Measurements from ENCODE around the gene EPHA3. TPM values are rescaled to one million over a fixed set of nuclear protein-coding genes. Genes with fewer than 3 reads are reported as not detected.

The EPHA3 gene
- total RNA-seq, 1 experiment from 2014 or later = not detected

GRCh38 chr3:89375451-89375850 lies 268.0 kb downstream of the EPHA3 start:
- no peak for DNase-seq (ENCODE audit: unreplicated experiment)
- CTCF ChIA-PET = no interaction called here
- Mint-ChIP-seq H3K4me3 (ENCODE audit: unreplicated experiment) (no peak overlapping the region), H3K27me3 (ENCODE audit: insufficient read depth, unreplicated experiment) (no peaks in the 10 kb centered on the region), H3K4me1 (ENCODE audit: insufficient read depth, unreplicated experiment) (peaks cover 6% of the 10 kb centered on the region), H3K27ac (ENCODE audit: low read depth, unreplicated experiment) (no peak overlapping the region), H3K9me3 (ENCODE audit: unreplicated experiment) (no peaks in the 10 kb centered on the region), H3K36me3 (ENCODE audit: insufficient read depth, unreplicated experiment) (no peaks in the 10 kb centered on the region)
- BruUV-seq (replicated peaks) = no TSS peak
- intact Hi-C loops (cut with micrococcal nuclease) = no loop called here
- TF ChIP-seq, protein P1, sequence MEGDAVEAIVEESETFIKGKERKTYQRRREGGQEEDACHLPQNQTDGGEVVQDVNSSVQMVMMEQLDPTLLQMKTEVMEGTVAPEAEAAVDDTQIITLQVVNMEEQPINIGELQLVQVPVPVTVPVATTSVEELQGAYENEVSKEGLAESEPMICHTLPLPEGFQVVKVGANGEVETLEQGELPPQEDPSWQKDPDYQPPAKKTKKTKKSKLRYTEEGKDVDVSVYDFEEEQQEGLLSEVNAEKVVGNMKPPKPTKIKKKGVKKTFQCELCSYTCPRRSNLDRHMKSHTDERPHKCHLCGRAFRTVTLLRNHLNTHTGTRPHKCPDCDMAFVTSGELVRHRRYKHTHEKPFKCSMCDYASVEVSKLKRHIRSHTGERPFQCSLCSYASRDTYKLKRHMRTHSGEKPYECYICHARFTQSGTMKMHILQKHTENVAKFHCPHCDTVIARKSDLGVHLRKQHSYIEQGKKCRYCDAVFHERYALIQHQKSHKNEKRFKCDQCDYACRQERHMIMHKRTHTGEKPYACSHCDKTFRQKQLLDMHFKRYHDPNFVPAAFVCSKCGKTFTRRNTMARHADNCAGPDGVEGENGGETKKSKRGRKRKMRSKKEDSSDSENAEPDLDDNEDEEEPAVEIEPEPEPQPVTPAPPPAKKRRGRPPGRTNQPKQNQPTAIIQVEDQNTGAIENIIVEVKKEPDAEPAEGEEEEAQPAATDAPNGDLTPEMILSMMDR (IDR thresholded peaks at IDR 0.05; ENCODE audit: unreplicated experiment) = no peak
- POLR2A ChIA-PET = no interaction called here

GRCh38 chr3:89380016-89380415 lies 272.6 kb downstream of the EPHA3 start:
- no peaks in the 10 kb centered on the region for H3K9me3 Mint-ChIP-seq (ENCODE audit: unreplicated experiment)
- POLR2A ChIA-PET = no interaction called here
- DNase-seq (ENCODE audit: unreplicated experiment) = peak; percentile 76
- TF ChIP-seq, protein P1 (IDR thresholded peaks at IDR 0.05; ENCODE audit: unreplicated experiment) = no peak
- peak overlapping the region; percentile 19 for H3K27ac Mint-ChIP-seq (ENCODE audit: low read depth, unreplicated experiment)
- H3K4me3 Mint-ChIP-seq (ENCODE audit: unreplicated experiment) = no peak overlapping the region
- intact Hi-C loops (cut with micrococcal nuclease) = no loop called here
- H3K27me3 Mint-ChIP-seq (ENCODE audit: insufficient read depth, unreplicated experiment) = no peaks in the 10 kb centered on the region
- no peaks in the 10 kb centered on the region for H3K36me3 Mint-ChIP-seq (ENCODE audit: insufficient read depth, unreplicated experiment)
- CTCF ChIA-PET = interaction anchor here (0.6 kb wide), 1 partner anchor 17 kb away, joined by 3 read pairs; no protein-coding TSS in a partner anchor
- no TSS peak for BruUV-seq (replicated peaks)
- H3K4me1 Mint-ChIP-seq (ENCODE audit: insufficient read depth, unreplicated experiment) = peaks cover 6% of the 10 kb centered on the region

- CTCF ChIA-PET = interaction anchor here (0.6 kb wide), 1 partner anchor 97 kb away, joined by 5 read pairs; no protein-coding TSS in a partner anchor
These were observed 285.6 kb downstream of the EPHA3 start for GRCh38 chr3:89392991-89393390.

GRCh38 chr3:89395456-89395855 lies 288.0 kb downstream of the EPHA3 start:
- intact Hi-C loops (cut with micrococcal nuclease) = no loop called here
- BruUV-seq (replicated peaks) = no TSS peak
- no peak overlapping the region for H3K27ac Mint-ChIP-seq (ENCODE audit: low read depth, unreplicated experiment)
- TF ChIP-seq, protein P1 (IDR thresholded peaks at IDR 0.05; ENCODE audit: unreplicated experiment) = no peak
- H3K27me3 Mint-ChIP-seq (ENCODE audit: insufficient read depth, unreplicated experiment) = peaks cover 17% of the 10 kb centered on the region
- ChIA-PET POLR2A (no interaction called here), CTCF (no interaction called here)
- no peak overlapping the region for H3K4me3 Mint-ChIP-seq (ENCODE audit: unreplicated experiment)
- H3K36me3 Mint-ChIP-seq (ENCODE audit: insufficient read depth, unreplicated experiment) = no peaks in the 10 kb centered on the region
- no peaks in the 10 kb centered on the region for H3K9me3 Mint-ChIP-seq (ENCODE audit: unreplicated experiment)
- no peaks in the 10 kb centered on the region for H3K4me1 Mint-ChIP-seq (ENCODE audit: insufficient read depth, unreplicated experiment)
- no peak for DNase-seq (ENCODE audit: unreplicated experiment)

More at GRCh38 chr3:89392991-89393390, 285.6 kb downstream of the EPHA3 start:
- no peak for DNase-seq (ENCODE audit: unreplicated experiment)
- H3K27me3 Mint-ChIP-seq (ENCODE audit: insufficient read depth, unreplicated experiment) = peaks cover 11% of the 10 kb centered on the region
- intact Hi-C loops (cut with micrococcal nuclease) = no loop called here
- H3K4me3 Mint-ChIP-seq (ENCODE audit: unreplicated experiment) = no peak overlapping the region
- TF ChIP-seq, protein P1 (IDR thresholded peaks at IDR 0.05; ENCODE audit: unreplicated experiment) = no peak
- no peaks in the 10 kb centered on the region for H3K4me1 Mint-ChIP-seq (ENCODE audit: insufficient read depth, unreplicated experiment)
- no peak overlapping the region for H3K27ac Mint-ChIP-seq (ENCODE audit: low read depth, unreplicated experiment)
- H3K36me3 Mint-ChIP-seq (ENCODE audit: insufficient read depth, unreplicated experiment) = no peaks in the 10 kb centered on the region
- H3K9me3 Mint-ChIP-seq (ENCODE audit: unreplicated experiment) = no peaks in the 10 kb centered on the region
- POLR2A ChIA-PET = no interaction called here
- BruUV-seq (replicated peaks) = no TSS peak
